ENCODE data around the gene SASH1. TPM values are rescaled to one million over a fixed set of nuclear protein-coding genes. Genes with fewer than 3 reads are reported as not detected.

Gene SASH1
- total RNA-seq, 1 experiment from 2014 or later, result 6.6 TPM

- ChIA-PET CTCF (no interaction called here), POLR2A (no interaction called here)
- in situ Hi-C loops (cut with HindIII; ENCODE audit: low pct_unique_long_range_greater_than_20kb, low sequenced_read_pairs), result no loop called here
These were observed 116.6 kb downstream of the SASH1 start for GRCh38 chr6:148459238-148459637.

DNA sequence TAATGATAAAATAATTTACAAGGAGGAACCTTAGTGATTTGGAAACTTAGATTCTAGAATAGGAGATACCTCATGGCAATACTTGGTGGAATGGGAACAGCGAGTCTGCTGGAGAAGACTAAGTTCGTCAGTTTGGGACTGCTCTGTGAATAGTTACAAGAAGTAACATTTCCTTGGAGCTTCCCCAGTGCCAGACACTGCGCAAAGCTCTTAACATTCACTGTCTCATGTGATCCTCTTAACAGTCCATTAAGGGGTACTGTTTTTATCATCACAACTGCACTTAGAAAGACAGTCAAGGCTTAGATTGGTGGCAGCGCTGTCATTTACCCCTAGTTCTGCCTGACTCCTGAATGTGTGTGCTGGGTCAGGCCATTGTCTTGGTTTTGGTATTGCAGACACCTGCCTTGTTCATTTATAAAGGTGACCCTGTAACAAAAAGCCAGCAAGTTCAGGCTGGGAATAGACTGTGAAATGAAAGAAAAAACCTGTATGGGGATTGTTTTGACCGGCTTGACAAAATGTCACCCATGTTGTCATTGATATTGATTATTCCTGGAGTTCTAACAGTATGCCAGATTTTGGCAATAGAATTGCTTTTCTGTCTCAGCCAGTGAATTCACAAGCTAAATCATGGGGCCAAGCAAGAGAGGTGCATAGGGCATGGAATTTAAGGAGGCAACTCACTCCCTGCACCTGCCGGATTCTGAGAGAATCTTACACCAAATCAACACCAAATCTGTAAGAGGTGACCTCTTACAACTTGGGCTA, 118.4 kb downstream of the SASH1 start:
- Histone ChIP-seq H3K27me3 (ENCODE audit: control insufficient read depth, insufficient read depth, low read length) (no peaks in the 10 kb centered on the region), H3K4me3 (ENCODE audit: low read depth in 2 of 2, low read length in 2 of 2) (no peak overlapping the region), H3K4me1 (ENCODE audit: control insufficient read depth, insufficient read depth, low read length) (no peaks in the 10 kb centered on the region), H3K36me3 (ENCODE audit: control insufficient read depth, insufficient read depth, low read length) (no peaks in the 10 kb centered on the region), H3K27ac (ENCODE audit: low read length) (no peak overlapping the region), H3K9me3 (ENCODE audit: control insufficient read depth, insufficient read depth, low read depth, low read length) (no peaks in the 10 kb centered on the region)
- in situ Hi-C loops (cut with HindIII; ENCODE audit: low pct_unique_long_range_greater_than_20kb, low sequenced_read_pairs), result no loop called here
- DNase-seq (ENCODE audit: low read depth, low spot score), result no peak
- intact Hi-C loops (cut with micrococcal nuclease; ENCODE audit: unreplicated experiment), result loop anchor here (10.0 kb wide), 2 partner anchors 206 to 956 kb away; partner anchors contain the start of gene SAMD5
- no TSS peak for BruUV-seq (replicated peaks)
- ChIA-PET POLR2A (no interaction called here), CTCF (no interaction called here)
- TF ChIP-seq POLR2AphosphoS5 (IDR thresholded peaks at IDR 0.05; ENCODE audit: low read depth, low read length), result no peak
- no peak for ATAC-seq

More at GRCh38 chr6:148459238-148459637, 116.6 kb downstream of the SASH1 start:
- H3K27me3 ChIP-seq (ENCODE audit: control insufficient read depth, insufficient read depth, low read length), result no peaks in the 10 kb centered on the region
- H3K9me3 ChIP-seq (ENCODE audit: control insufficient read depth, insufficient read depth, low read depth, low read length), result no peaks in the 10 kb centered on the region
- no peak overlapping the region for H3K27ac ChIP-seq (ENCODE audit: low read length)
- no peaks in the 10 kb centered on the region for H3K4me1 ChIP-seq (ENCODE audit: control insufficient read depth, insufficient read depth, low read length)
- no peak for DNase-seq (ENCODE audit: low read depth, low spot score)
- no peak overlapping the region for H3K4me3 ChIP-seq (ENCODE audit: low read depth in 2 of 2, low read length in 2 of 2)
- TF ChIP-seq, protein P1, sequence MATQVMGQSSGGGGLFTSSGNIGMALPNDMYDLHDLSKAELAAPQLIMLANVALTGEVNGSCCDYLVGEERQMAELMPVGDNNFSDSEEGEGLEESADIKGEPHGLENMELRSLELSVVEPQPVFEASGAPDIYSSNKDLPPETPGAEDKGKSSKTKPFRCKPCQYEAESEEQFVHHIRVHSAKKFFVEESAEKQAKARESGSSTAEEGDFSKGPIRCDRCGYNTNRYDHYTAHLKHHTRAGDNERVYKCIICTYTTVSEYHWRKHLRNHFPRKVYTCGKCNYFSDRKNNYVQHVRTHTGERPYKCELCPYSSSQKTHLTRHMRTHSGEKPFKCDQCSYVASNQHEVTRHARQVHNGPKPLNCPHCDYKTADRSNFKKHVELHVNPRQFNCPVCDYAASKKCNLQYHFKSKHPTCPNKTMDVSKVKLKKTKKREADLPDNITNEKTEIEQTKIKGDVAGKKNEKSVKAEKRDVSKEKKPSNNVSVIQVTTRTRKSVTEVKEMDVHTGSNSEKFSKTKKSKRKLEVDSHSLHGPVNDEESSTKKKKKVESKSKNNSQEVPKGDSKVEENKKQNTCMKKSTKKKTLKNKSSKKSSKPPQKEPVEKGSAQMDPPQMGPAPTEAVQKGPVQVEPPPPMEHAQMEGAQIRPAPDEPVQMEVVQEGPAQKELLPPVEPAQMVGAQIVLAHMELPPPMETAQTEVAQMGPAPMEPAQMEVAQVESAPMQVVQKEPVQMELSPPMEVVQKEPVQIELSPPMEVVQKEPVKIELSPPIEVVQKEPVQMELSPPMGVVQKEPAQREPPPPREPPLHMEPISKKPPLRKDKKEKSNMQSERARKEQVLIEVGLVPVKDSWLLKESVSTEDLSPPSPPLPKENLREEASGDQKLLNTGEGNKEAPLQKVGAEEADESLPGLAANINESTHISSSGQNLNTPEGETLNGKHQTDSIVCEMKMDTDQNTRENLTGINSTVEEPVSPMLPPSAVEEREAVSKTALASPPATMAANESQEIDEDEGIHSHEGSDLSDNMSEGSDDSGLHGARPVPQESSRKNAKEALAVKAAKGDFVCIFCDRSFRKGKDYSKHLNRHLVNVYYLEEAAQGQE (IDR thresholded peaks at IDR 0.05; ENCODE audit: insufficient read depth in 1 of 2, low read depth in 2 of 2, low read length in 1 of 2), result no peak
- TF ChIP-seq SIN3A (IDR thresholded peaks at IDR 0.05; ENCODE audit: borderline replicate concordance, insufficient read depth, low read depth, low read length) (no peak), TCF7L2 (IDR thresholded peaks at IDR 0.05; ENCODE audit: low read depth, low read length) (no peak)
- ATAC-seq, result no peak
- intact Hi-C loops (cut with micrococcal nuclease; ENCODE audit: unreplicated experiment), result no loop called here
- BruUV-seq (replicated peaks), result no TSS peak
- H3K36me3 ChIP-seq (ENCODE audit: control insufficient read depth, insufficient read depth, low read length), result no peaks in the 10 kb centered on the region

DNA sequence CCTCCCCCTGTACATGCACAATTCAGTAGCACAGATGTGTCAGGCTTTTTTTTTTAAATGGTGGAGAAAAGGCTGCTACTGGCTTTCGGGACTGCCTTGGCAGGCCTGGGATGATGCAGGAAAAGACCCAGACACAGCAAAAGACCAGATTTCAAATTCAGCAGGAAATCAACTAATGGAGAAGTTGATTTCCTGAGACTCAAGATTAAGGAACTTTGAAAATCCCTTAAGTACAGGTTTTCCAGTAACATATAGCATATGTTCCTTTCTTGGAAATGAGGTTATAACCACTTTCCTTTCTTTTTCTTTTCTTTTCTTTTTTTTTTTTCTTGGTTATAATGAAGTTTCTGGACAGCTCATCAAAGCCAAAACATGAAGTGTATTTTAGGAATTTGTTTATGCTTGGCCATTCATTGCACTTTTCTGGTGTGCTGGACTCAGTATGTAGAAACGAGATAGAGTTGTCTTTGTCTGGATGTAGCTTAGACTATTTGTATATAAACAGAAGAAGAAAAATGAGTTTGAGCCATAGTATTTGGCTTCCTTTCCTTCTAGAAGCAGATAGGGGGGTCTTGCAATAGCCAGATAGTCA, 119.4 kb downstream of the SASH1 start:
- no peaks in the 10 kb centered on the region for H3K9me3 ChIP-seq (ENCODE audit: control insufficient read depth, insufficient read depth, low read depth, low read length)
- ATAC-seq (no peak), DNase-seq (ENCODE audit: low read depth, low spot score) (no peak)
- TF ChIP-seq, protein P2, sequence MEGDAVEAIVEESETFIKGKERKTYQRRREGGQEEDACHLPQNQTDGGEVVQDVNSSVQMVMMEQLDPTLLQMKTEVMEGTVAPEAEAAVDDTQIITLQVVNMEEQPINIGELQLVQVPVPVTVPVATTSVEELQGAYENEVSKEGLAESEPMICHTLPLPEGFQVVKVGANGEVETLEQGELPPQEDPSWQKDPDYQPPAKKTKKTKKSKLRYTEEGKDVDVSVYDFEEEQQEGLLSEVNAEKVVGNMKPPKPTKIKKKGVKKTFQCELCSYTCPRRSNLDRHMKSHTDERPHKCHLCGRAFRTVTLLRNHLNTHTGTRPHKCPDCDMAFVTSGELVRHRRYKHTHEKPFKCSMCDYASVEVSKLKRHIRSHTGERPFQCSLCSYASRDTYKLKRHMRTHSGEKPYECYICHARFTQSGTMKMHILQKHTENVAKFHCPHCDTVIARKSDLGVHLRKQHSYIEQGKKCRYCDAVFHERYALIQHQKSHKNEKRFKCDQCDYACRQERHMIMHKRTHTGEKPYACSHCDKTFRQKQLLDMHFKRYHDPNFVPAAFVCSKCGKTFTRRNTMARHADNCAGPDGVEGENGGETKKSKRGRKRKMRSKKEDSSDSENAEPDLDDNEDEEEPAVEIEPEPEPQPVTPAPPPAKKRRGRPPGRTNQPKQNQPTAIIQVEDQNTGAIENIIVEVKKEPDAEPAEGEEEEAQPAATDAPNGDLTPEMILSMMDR (IDR thresholded peaks at IDR 0.05), result no peak
- TF ChIP-seq, protein P1 (IDR thresholded peaks at IDR 0.05; ENCODE audit: insufficient read depth in 1 of 2, low read depth in 2 of 2, low read length in 1 of 2), result no peak
- TF ChIP-seq TCF7L2 (IDR thresholded peaks at IDR 0.05; ENCODE audit: low read depth, low read length), result no peak
- TF ChIP-seq SIN3A (IDR thresholded peaks at IDR 0.05; ENCODE audit: borderline replicate concordance, insufficient read depth, low read depth, low read length), result no peak
- no peak for TF ChIP-seq POLR2AphosphoS5 (IDR thresholded peaks at IDR 0.05; ENCODE audit: low read depth, low read length)
- no peak overlapping the region for H3K4me3 ChIP-seq (ENCODE audit: low read depth in 2 of 2, low read length in 2 of 2)
- no TSS peak for BruUV-seq (replicated peaks)
- no peaks in the 10 kb centered on the region for H3K4me1 ChIP-seq (ENCODE audit: control insufficient read depth, insufficient read depth, low read length)
- CTCF ChIA-PET, result no interaction called here
- no peaks in the 10 kb centered on the region for H3K27me3 ChIP-seq (ENCODE audit: control insufficient read depth, insufficient read depth, low read length)
- intact Hi-C loops (cut with micrococcal nuclease; ENCODE audit: unreplicated experiment), result loop anchor here (10.0 kb wide), 2 partner anchors 207 to 957 kb away; partner anchors contain the start of gene SAMD5
- no peaks in the 10 kb centered on the region for H3K36me3 ChIP-seq (ENCODE audit: control insufficient read depth, insufficient read depth, low read length)
- H3K27ac ChIP-seq (ENCODE audit: low read length), result no peak overlapping the region
- in situ Hi-C loops (cut with HindIII; ENCODE audit: low pct_unique_long_range_greater_than_20kb, low sequenced_read_pairs), result no loop called here
- POLR2A ChIA-PET, result no interaction called here
